B cell (primary cell): ENCODE measurements around the gene OR56B4. TPM values are rescaled to one million over a fixed set of nuclear protein-coding genes. Genes with fewer than 3 reads are reported as not detected.
"Not testable (repeated sequence)": the region's sequence is repeated elsewhere in the genome, so short reads cannot be mapped to it uniquely, and the experiment has no call there.

Source experiments
- ATAC-seq: fragments of 200-7000 bp; cut with Tn5 transposase; one replicate; pipeline ENCODE4 v1.10.0; 2021; ENCODE audit warnings: low read depth, mild to moderate bottlenecking, moderate number of reproducible peaks, moderate library complexity
- CTCF ChIA-PET: fragments of 350-600 bp; sonication (Branson Sonifier 250); formaldehyde crosslinking; loops from one replicate; lab custom pipeline; 2021; ENCODE audit warnings: antibody characterized with exemption, inconsistent platforms; lab: Charles Lee
- POLR2A ChIA-PET: fragments of 350-600 bp; sonication (Branson Sonifier 250); formaldehyde crosslinking; loops from one replicate; lab custom pipeline; 2021; ENCODE audit warnings: antibody characterized with exemption; lab: Charles Lee
- DNase-seq: peaks from one replicate; pipeline ENCODE4 v3.0.0; 2013
- H2AFZ ChIP-seq: 2 replicates; pipeline ENCODE4 v1.6.1; 2012; ENCODE audit warnings: mild to moderate bottlenecking, low read depth, low read length; ENCODE audit not compliant: insufficient read depth, poor library complexity, severe bottlenecking
- H3K27ac ChIP-seq, 2 donors: 1 replicate in 1 of 2; 2 replicates in 1 of 2; pipeline ENCODE4 v1.5.1; 2012 to 2013; ENCODE audit warnings: low read length in 2 of 2, mild to moderate bottlenecking in 2 of 2, moderate library complexity in 1 of 2
- H3K27me3 ChIP-seq, 4 experiments: fragments of 200-600 bp in 1 of 4; sonication (generic) in 1 of 4; replicated peaks in 1 of 4; 1 replicate in 2 of 4; 2 replicates in 2 of 4; pipeline versions ENCODE4 v1.6.1 to v1.7.0; 2013 to 2016; ENCODE audit warnings: low read length in 3 of 4, mild to moderate bottlenecking in 2 of 4, mixed read lengths in 1 of 4, moderate library complexity in 1 of 4; ENCODE audit not compliant: insufficient read depth in 4 of 4, control insufficient read depth in 3 of 4; ENCODE audit errors: control extremely low read depth in 1 of 4
- H3K36me3 ChIP-seq, 2 experiments: replicated peaks in 1 of 2; 1 replicate in 1 of 2; 2 replicates in 1 of 2; pipeline versions ENCODE4 v1.6.1 to v1.7.1; 2013; ENCODE audit warnings: low read length in 1 of 2; ENCODE audit not compliant: insufficient read depth in 2 of 2, control insufficient read depth in 1 of 2; ENCODE audit errors: control extremely low read depth in 1 of 2, extremely low read depth in 1 of 2
- H3K4me1 ChIP-seq, 2 donors: fragments of 200-600 bp in 1 of 2; sonication (generic) in 1 of 2; 1 replicate in 1 of 2; 2 replicates in 1 of 2; pipeline versions ENCODE4 v1.5.1 to v1.6.1; 2013 to 2017; ENCODE audit warnings: low read length in 2 of 2; ENCODE audit not compliant: control insufficient read depth in 2 of 2, insufficient read depth in 2 of 2
- H3K4me2 ChIP-seq: replicated peaks from 2 replicates; pipeline ENCODE3; 2012; ENCODE audit warnings: mild to moderate bottlenecking, low read depth, low read length; ENCODE audit not compliant: poor library complexity, severe bottlenecking
- H3K4me3 ChIP-seq, 5 experiments: fragments of 200-600 bp in 1 of 5; sonication (generic) in 1 of 5; 1 replicate in 3 of 5; 2 replicates in 2 of 5; pipeline versions ENCODE4 v1.5.1 to v1.7.0; 2011 to 2016; ENCODE audit warnings: low read length in 4 of 5, mild to moderate bottlenecking in 4 of 5, low read depth in 2 of 5, control low read depth in 1 of 5, moderate library complexity in 1 of 5; ENCODE audit not compliant: insufficient read depth in 1 of 5; ENCODE audit errors: control extremely low read depth in 1 of 5, extremely low read depth in 1 of 5
- H3K79me2 ChIP-seq: fragments of 200-600 bp; sonication (generic); one replicate; pipeline ENCODE4 v1.6.0; 2016; ENCODE audit warnings: low read length; ENCODE audit not compliant: control insufficient read depth, insufficient read depth
- H3K9ac ChIP-seq: fragments of 200-600 bp; sonication (generic); 2 replicates; pipeline ENCODE4 v1.6.1; 2017; ENCODE audit warnings: mild to moderate bottlenecking, low read length, moderate library complexity
- H3K9me3 ChIP-seq, 3 donors: one replicate each; pipeline versions ENCODE4 v1.6.1 to v1.7.1; 2013; ENCODE audit warnings: low read length in 2 of 3; ENCODE audit not compliant: control insufficient read depth in 2 of 3, insufficient read depth in 1 of 3; ENCODE audit errors: control extremely low read depth in 1 of 3
- H4K20me1 ChIP-seq: 2 replicates; pipeline ENCODE4 v1.6.0; 2012; ENCODE audit warnings: mild to moderate bottlenecking, low read length; ENCODE audit not compliant: insufficient read depth, control insufficient read depth, poor library complexity, severe bottlenecking
- H3K27ac Mint-ChIP-seq: one replicate; pipeline ENCODE4 v1.8.0; 2021; ENCODE audit warnings: mixed read lengths
- H3K27me3 Mint-ChIP-seq: one replicate; pipeline ENCODE4 v1.8.0; 2021; ENCODE audit warnings: mixed read lengths
- H3K4me1 Mint-ChIP-seq: one replicate; pipeline ENCODE4 v1.8.0; 2021; ENCODE audit warnings: mixed read lengths
- H3K4me3 Mint-ChIP-seq: one replicate; pipeline ENCODE4 v1.8.0; 2021; ENCODE audit warnings: mixed read lengths
- H3K9me3 Mint-ChIP-seq: one replicate; pipeline ENCODE4 v1.8.0; 2022; ENCODE audit warnings: mixed read lengths; ENCODE audit not compliant: insufficient read depth
- CTCF ChIP-seq: fragments of 200-600 bp; IDR thresholded peaks from one replicate; pipeline ENCODE4 v1.8.0; 2022; ENCODE audit warnings: antibody characterized with exemption, mild to moderate bottlenecking
- EZH2 ChIP-seq: IDR thresholded peaks from 2 replicates; pipeline ENCODE4 v1.6.1; 2012; ENCODE audit warnings: borderline replicate concordance, low read depth, mild to moderate bottlenecking, moderate library complexity, low read length; ENCODE audit not compliant: insufficient read depth, poor library complexity, severe bottlenecking
- WGBS: methylation state at CpG from one replicate; pipeline ENCODE4 v1.1.5; 2013; ENCODE audit warnings: missing lambda C conversion rate; ENCODE audit not compliant: insufficient coverage; 5-methylcytosine and 5-hydroxymethylcytosine counted together
- intact Hi-C: fragments of 100-400 bp; cut with micrococcal nuclease; formaldehyde crosslinking; loops from one replicate; pipeline ENCODE4 v1.10.0; 2022
- polyA minus RNA-seq: library from RNA; depleted of rRNA, polyadenylated mRNA; stranded (reverse); fragments of >200 nt; gene quantifications from 2 replicates; pipeline ENCODE4 v1.2.3, GENCODE V29; 2012
- polyA plus RNA-seq: library from polyadenylated mRNA; depleted of rRNA; stranded (reverse); fragments of >200 nt; gene quantifications from 2 replicates; pipeline ENCODE4 v1.2.3, GENCODE V29; 2012
- total RNA-seq, 2 donors: library from RNA; stranded (reverse); fragments of 120-200 nt in 1 of 2; gene quantifications; 1 replicate in 1 of 2; 2 replicates in 1 of 2; pipeline versions ENCODE4 v1.2.3 to v1.2.4, GENCODE V29; 2013 to 2022

The OR56B4 gene
- total RNA-seq (not detected in 2 replicates), polyA plus RNA-seq (not detected in 2 replicates), polyA minus RNA-seq (not detected in 2 replicates)
- total RNA-seq (2013): not detected

- H3K4me3 ChIP-seq, ATAC-seq, H3K4me3 Mint-ChIP-seq, H3K79me2 ChIP-seq, H3K4me2 ChIP-seq, H3K4me1 Mint-ChIP-seq, H3K36me3 ChIP-seq, H4K20me1 ChIP-seq, intact Hi-C loops, POLR2A ChIA-PET, DNase-seq, H3K9me3 Mint-ChIP-seq, H3K27ac Mint-ChIP-seq, H3K27me3 Mint-ChIP-seq, CTCF ChIA-PET, H3K27me3 ChIP-seq, H2AFZ ChIP-seq, H3K9ac ChIP-seq, H3K27ac ChIP-seq, H3K9me3 ChIP-seq, H3K4me1 ChIP-seq: not testable (repeated sequence)
- 90% methylated on average over 6 of the region's 6 CpGs for WGBS
These were observed at the start of gene OR56B4 for GRCh38 chr11:6107384-6107783. TSS of gene OR56B4 (plus strand) at chr11:6107684. CDS start at chr11:6107779, 95 bp downstream.

- no peak for DNase-seq
- Histone ChIP-seq H3K4me2 (no peak overlapping the region), H3K27ac (no peak overlapping the region), H3K9ac (no peak overlapping the region), H3K4me3 (no peak overlapping the region), H3K9me3 (peaks cover 0 to 3% (median 0%) of the 10 kb centered on the region in 3 donors), H3K27me3 (peaks cover 0 to 3% (median 0%) of the 10 kb centered on the region in 4 experiments), H4K20me1 (no peaks in the 10 kb centered on the region), H3K4me1 (no peaks in the 10 kb centered on the region), H3K79me2 (no peaks in the 10 kb centered on the region), H3K36me3 (no peaks in the 10 kb centered on the region), H2AFZ (no peak overlapping the region)
- Mint-ChIP-seq H3K9me3 (no peaks in the 10 kb centered on the region), H3K4me1 (no peaks in the 10 kb centered on the region), H3K4me3 (no peak overlapping the region), H3K27ac (no peak overlapping the region), H3K27me3 (peaks cover 15% of the 10 kb centered on the region)
- TF ChIP-seq CTCF (no peak), EZH2 (no peak)
- ChIA-PET POLR2A (no interaction called here), CTCF (no interaction called here)
- WGBS: 92% methylated on average over 1 of the region's 3 CpGs
- intact Hi-C loops: no loop called here
- no peak for ATAC-seq
These were observed 46.0 kb upstream of the OR56B4 start for GRCh38 chr11:6061475-6061874.
